OCI-LY1 (cell line): Measurements from ENCODE around the gene PKD1.

Source experiments
- H2AFZ ChIP-seq: fragments of 200-600 bp; sonication (generic), shearing (Covaris generic); 2 replicates; pipeline ENCODE4 v1.6.0; 2014; ENCODE audit warnings: antibody characterized with exemption, mild to moderate bottlenecking, low read length
- H3F3A ChIP-seq: fragments of 200-600 bp; sonication (generic), shearing (Covaris generic); 2 replicates; pipeline ENCODE4 v1.6.0; 2014; ENCODE audit warnings: mild to moderate bottlenecking, antibody characterized with exemption, low read length, moderate library complexity; ENCODE audit not compliant: insufficient read depth
- H3K27ac ChIP-seq: fragments of 200-600 bp; sonication (generic); 2 replicates; pipeline ENCODE4 v1.5.1; 2014; ENCODE audit warnings: low read length, mixed run types, mild to moderate bottlenecking, low read depth; ENCODE audit not compliant: poor library complexity, severe bottlenecking
- H3K27me3 ChIP-seq: fragments of 200-600 bp; sonication (generic); 2 replicates; pipeline ENCODE4 v1.6.0; 2014; ENCODE audit warnings: antibody characterized with exemption, mild to moderate bottlenecking, low read length, moderate library complexity; ENCODE audit not compliant: insufficient read depth
- H3K36me3 ChIP-seq: fragments of 200-600 bp; sonication (generic); 2 replicates; pipeline ENCODE4 v1.6.1; 2014; ENCODE audit warnings: mild to moderate bottlenecking, antibody characterized with exemption, low read length, moderate library complexity, mixed read lengths; ENCODE audit not compliant: insufficient read depth
- H3K4me1 ChIP-seq: fragments of 200-600 bp; sonication (generic); 2 replicates; pipeline ENCODE4 v1.5.1; 2014; ENCODE audit warnings: mild to moderate bottlenecking, low read length, moderate library complexity; ENCODE audit not compliant: insufficient read depth, severe bottlenecking
- H3K4me2 ChIP-seq: fragments of 200-600 bp; sonication (generic), shearing (Covaris generic); 2 replicates; pipeline ENCODE4 v1.6.1; 2014; ENCODE audit warnings: low read length
- H3K4me3 ChIP-seq: fragments of 200-600 bp; sonication (generic); 2 replicates; pipeline ENCODE4 v1.5.1; 2014; ENCODE audit warnings: low read length, low read depth, mild to moderate bottlenecking, mixed read lengths; ENCODE audit not compliant: poor library complexity, severe bottlenecking
- H3K79me2 ChIP-seq: fragments of 200-600 bp; shearing (Covaris generic); 2 replicates; pipeline ENCODE4 v1.6.1; 2016; ENCODE audit warnings: mixed run types, low read length, mixed read lengths; ENCODE audit not compliant: insufficient read depth
- H3K9ac ChIP-seq: fragments of 200-600 bp; sonication (generic), shearing (Covaris generic); 2 replicates; pipeline ENCODE4 v1.6.1; 2014; ENCODE audit warnings: mild to moderate bottlenecking, low read length, mixed read lengths
- H3K9me2 ChIP-seq: fragments of 200-600 bp; sonication (generic), shearing (Covaris generic); 2 replicates; pipeline ENCODE4 v1.6.1; 2014; ENCODE audit warnings: low read depth, mild to moderate bottlenecking, low read length, mixed read lengths
- H3K9me3 ChIP-seq: fragments of 200-600 bp; shearing (Covaris generic); 2 replicates; pipeline ENCODE4 v1.6.1; 2014; ENCODE audit warnings: low read length, mixed read lengths
- H4K20me1 ChIP-seq: fragments of 200-600 bp; sonication (generic), shearing (Covaris generic); 2 replicates; pipeline ENCODE4 v1.6.0; 2016; ENCODE audit warnings: mild to moderate bottlenecking, low read length; ENCODE audit not compliant: insufficient read depth
- EZH2 ChIP-seq: fragments of 200-600 bp; sonication (generic), shearing (Covaris generic); IDR thresholded peaks from 2 replicates; pipeline ENCODE4 v1.8.0; 2017; ENCODE audit warnings: borderline replicate concordance, mixed run types, mild to moderate bottlenecking, antibody characterized with exemption, low read length, moderate library complexity, mixed read lengths
- TF ChIP-seq, protein P1 (sequence below): fragments of 200-600 bp; sonication (generic), shearing (Covaris generic); IDR thresholded peaks from 2 replicates; pipeline ENCODE4 v1.5.1; 2017; ENCODE audit warnings: mild to moderate bottlenecking, antibody characterized with exemption, low read length, moderate library complexity, mixed read lengths

PKD1 gene

DNA sequence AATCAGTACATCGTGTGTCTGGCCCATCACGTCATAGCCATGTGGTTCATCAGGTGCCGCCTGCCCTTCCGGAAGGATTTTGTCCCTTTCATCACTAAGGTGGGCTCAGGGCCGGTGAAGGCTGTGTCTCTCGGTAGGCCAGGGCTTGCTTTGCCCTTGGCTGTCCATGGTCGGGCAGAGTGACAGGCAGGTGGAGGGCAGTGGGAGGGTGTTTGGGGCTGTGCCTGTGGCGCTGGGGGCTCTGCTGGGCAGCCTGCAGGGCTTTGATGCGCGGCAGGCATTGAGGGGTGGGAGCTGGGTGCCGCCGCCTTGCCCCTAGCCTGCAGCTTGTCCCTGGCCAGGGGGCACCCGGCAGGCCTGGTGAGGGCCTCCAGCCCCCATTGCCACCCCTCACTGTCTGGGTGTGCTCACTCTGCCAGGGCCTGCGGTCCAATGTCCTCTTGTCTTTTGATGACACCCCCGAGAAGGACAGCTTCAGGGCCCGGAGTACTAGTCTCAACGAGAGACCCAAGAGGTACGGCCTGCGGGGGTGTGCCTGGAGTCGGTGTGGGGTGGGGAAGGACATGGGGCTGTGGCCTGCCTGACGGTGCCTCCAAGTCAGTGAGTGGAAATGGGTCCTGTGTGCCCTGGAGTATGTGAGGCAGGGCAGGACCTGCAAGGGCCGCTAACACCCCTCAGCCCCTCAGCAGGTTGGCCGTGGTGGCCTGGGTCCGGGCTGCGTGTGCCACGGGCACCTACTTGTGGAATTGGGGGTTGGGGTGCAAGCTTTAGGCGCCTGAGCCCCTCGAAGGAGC lies 59.4 kb downstream of the PKD1 start:
- no peaks in the 10 kb centered on the region for H3F3A ChIP-seq
- no peaks in the 10 kb centered on the region for H3K79me2 ChIP-seq
- no peaks in the 10 kb centered on the region for H3K9me3 ChIP-seq
- no peak overlapping the region for H3K27ac ChIP-seq
- H3K9me2 ChIP-seq: no peaks in the 10 kb centered on the region
- TF ChIP-seq EZH2: no peak
- TF ChIP-seq, protein P1, sequence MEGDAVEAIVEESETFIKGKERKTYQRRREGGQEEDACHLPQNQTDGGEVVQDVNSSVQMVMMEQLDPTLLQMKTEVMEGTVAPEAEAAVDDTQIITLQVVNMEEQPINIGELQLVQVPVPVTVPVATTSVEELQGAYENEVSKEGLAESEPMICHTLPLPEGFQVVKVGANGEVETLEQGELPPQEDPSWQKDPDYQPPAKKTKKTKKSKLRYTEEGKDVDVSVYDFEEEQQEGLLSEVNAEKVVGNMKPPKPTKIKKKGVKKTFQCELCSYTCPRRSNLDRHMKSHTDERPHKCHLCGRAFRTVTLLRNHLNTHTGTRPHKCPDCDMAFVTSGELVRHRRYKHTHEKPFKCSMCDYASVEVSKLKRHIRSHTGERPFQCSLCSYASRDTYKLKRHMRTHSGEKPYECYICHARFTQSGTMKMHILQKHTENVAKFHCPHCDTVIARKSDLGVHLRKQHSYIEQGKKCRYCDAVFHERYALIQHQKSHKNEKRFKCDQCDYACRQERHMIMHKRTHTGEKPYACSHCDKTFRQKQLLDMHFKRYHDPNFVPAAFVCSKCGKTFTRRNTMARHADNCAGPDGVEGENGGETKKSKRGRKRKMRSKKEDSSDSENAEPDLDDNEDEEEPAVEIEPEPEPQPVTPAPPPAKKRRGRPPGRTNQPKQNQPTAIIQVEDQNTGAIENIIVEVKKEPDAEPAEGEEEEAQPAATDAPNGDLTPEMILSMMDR: no peak
- no peaks in the 10 kb centered on the region for H4K20me1 ChIP-seq
- no peak overlapping the region for H3K9ac ChIP-seq
- no peak overlapping the region for H3K4me2 ChIP-seq
- H2AFZ ChIP-seq: no peak overlapping the region
- peaks cover 7% of the 10 kb centered on the region; the same call in 1 of the 2 replicates for H3K36me3 ChIP-seq
- H3K4me1 ChIP-seq: no peaks in the 10 kb centered on the region
- H3K4me3 ChIP-seq: no peak overlapping the region
- H3K27me3 ChIP-seq: no peaks in the 10 kb centered on the region

DNA sequence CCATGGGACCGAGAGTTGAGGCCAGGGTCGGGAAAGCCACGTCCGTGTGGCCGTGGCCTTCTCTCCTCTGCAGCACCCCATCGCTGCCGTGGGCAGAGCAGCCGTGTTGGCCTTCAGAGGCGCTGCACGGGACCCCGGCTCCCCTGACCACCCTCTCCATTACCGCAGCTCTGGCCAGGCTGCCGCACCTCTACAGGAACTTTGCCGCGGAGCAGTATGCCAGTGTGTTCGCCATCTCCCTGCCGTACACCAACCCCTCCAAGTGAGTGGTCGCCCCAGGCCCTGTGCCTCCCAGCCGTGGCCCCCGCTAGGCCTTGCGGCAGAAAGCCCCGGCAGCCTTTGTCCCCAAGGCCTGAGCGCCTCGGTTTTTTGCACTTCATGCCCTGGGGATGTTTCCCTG lies 60.1 kb downstream of the PKD1 start:
- H3K9me3 ChIP-seq: no peaks in the 10 kb centered on the region
- no peak overlapping the region for H2AFZ ChIP-seq
- no peak overlapping the region for H3K9ac ChIP-seq
- no peak for TF ChIP-seq EZH2
- TF ChIP-seq, protein P1: no peak
- no peaks in the 10 kb centered on the region for H3F3A ChIP-seq
- no peaks in the 10 kb centered on the region for H3K79me2 ChIP-seq
- no peaks in the 10 kb centered on the region for H3K4me1 ChIP-seq
- H3K9me2 ChIP-seq: no peaks in the 10 kb centered on the region
- H3K4me2 ChIP-seq: no peak overlapping the region
- H4K20me1 ChIP-seq: no peaks in the 10 kb centered on the region
- no peak overlapping the region for H3K27ac ChIP-seq
- H3K36me3 ChIP-seq: peaks cover 7% of the 10 kb centered on the region; the same call in 1 of the 2 replicates
- H3K27me3 ChIP-seq: no peaks in the 10 kb centered on the region
- H3K4me3 ChIP-seq: no peak overlapping the region

DNA sequence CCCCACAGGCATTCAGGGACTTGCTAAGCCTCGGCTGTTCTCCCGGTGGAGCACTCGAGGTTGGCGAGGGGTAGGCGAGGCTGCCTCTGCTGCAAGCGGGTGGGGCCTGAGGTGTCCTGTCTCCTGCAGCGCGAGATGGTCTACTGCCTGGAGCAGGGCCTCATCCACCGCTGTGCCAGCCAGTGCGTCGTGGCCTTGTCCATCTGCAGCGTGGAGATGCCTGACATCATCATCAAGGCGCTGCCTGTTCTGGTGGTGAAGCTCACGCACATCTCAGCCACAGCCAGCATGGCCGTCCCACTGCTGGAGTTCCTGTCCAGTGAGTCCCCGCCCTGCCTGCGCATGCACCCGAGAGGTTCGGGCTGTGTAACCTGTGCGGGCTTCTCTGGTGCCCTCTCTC lies 61.6 kb downstream of the PKD1 start:
- no peak overlapping the region for H2AFZ ChIP-seq
- H3F3A ChIP-seq: no peaks in the 10 kb centered on the region
- no peaks in the 10 kb centered on the region for H3K9me2 ChIP-seq
- peaks cover 12% of the 10 kb centered on the region; the same call in 1 of the 2 replicates for H3K36me3 ChIP-seq
- no peak overlapping the region for H3K4me3 ChIP-seq
- no peaks in the 10 kb centered on the region for H3K4me1 ChIP-seq
- no peak overlapping the region for H3K9ac ChIP-seq
- H4K20me1 ChIP-seq: no peaks in the 10 kb centered on the region
- no peaks in the 10 kb centered on the region for H3K9me3 ChIP-seq
- no peak overlapping the region for H3K4me2 ChIP-seq
- H3K79me2 ChIP-seq: no peaks in the 10 kb centered on the region
- H3K27ac ChIP-seq: no peak overlapping the region
- H3K27me3 ChIP-seq: no peaks in the 10 kb centered on the region
- no peak for TF ChIP-seq EZH2
- TF ChIP-seq, protein P1: no peak
